Fibroblast of skin of scalp (primary cell): Measurements from ENCODE around the gene HS2ST1.

Experiments used
- DNase-seq: peaks from one replicate; pipeline ENCODE4 v3.0.0-alpha.2; 2013

Gene HS2ST1

DNA sequence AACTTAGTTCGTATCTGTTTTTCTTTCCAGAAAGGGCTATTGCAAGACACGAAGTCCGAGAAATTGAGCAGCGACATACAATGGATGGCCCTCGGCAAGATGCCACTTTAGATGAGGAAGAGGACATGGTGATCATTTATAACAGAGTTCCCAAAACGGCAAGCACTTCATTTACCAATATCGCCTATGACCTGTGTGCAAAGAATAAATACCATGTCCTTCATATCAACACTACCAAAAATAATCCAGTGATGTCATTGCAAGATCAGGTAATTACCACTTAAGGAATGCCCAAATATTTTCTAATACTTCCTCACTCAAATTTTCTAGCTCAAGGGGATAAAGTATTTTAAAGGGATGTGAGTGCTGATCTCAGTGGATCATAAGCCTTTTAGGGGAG, 158.5 kb downstream of the HS2ST1 start:
- DNase-seq = no peak

DNA sequence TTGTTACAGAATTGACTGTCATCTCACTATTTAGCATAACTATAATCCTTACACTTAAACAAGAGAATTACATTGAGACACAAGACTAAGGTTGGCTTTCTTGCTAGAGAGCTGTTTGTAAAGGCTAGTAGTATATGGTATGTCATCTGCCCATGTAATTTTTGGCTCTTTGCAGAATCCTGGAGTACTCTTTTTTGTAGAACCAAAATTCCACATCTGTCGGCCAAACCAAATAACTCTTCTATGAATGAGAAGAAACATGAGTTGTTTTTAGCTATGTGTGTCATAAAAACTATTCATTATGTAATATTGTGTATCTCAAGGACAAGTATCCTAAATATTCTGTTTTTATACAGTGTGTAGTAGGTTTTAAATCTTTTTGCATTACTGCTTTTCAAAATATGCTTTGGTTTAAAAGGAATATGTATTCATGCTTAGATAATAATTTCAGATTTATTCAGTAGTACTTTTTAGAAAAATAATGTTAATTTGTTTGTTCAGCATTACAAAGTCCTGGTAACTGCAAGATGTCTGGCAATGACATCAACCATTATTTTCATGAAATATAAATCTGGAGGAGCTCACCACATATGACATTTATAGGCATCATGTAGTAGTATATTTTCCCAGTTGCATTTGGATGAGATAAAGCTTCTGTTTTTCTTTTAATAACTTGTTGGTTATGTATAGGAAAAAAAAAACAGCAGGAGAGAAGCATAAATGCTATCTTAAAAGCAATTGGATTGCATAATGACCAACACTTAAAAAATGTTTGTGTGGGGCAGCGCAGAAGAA, 159.8 kb downstream of the HS2ST1 start:
- DNase-seq = peak; percentile 18

DNA sequence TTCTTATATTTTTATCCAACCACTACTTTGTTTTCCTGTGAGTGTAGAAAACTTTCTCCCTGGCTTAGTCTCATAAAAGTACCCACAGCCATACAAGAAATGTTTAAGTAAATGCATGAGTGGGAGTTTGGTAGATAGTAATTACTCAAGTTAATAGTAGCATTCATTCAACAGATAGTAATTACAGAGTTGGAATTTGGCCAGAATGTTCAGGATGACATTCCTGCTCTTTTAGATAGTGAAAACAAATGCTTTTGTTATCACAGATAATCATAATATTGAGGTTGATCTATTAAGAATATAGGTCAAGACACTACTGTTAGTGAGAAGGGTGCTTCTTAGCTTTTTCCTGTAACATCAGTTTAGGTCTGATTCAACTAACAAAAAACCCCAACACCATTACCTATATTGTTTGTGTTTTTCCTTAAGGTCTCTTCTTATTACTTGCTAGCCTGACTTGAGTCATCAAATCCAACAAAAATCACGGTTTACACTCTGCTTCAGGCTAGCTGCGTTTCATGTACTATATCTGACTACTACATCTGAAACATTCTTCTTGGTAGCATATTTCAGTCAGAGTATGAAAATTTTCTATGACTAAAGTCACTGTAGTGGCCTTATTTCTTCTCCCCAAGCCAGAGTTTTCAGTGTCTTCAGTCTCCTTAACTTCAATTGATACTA, 163.7 kb downstream of the HS2ST1 start:
- DNase-seq = no peak

DNA sequence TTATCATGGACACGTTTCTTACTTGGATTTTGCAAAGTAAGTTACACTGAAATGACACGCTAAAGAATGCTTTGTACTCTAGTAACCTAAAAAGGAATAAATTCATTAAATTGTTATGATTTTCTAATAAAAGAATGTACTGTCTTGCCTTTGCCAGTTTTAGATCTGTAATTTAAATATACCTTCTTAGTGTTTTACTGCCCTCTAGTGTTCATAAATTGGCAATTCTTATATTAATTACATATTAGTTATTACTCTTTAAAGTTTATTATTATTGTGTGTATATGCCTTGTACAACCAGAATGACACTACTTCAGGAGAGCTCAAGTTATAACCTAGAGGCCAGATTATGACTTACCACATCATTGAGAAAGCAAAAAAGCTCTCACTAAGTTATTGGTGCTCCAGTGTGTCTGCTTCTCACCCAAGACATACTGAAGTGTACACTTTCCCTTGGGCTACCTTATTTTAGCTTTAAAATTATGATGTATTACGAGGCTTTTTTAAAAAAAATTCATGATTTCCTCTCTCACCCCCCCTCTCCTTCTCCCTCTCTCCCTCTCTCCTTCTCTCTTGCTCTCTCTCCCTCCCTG, 169.9 kb downstream of the HS2ST1 start:
- DNase-seq = peak; percentile 48

DNA sequence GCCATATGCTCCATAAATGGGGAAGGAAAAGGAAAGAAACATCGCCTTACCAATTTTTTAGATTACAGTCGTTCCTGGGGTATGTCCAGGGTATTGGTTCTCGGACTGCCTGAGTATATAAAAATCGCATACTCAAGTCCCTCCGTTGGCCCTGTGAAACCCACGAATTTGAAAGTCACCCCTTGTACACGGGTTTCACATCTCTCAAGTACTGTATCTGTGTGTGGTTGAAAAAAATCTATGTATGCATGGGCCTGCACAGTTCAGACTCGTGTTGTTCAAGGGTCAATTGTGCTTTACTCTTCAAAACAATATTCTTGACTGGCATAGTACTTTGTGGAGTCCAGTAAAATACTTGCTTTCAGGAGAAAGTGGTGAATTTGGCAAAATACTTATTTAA, 171.7 kb downstream of the HS2ST1 start:
- DNase-seq = no peak

DNA sequence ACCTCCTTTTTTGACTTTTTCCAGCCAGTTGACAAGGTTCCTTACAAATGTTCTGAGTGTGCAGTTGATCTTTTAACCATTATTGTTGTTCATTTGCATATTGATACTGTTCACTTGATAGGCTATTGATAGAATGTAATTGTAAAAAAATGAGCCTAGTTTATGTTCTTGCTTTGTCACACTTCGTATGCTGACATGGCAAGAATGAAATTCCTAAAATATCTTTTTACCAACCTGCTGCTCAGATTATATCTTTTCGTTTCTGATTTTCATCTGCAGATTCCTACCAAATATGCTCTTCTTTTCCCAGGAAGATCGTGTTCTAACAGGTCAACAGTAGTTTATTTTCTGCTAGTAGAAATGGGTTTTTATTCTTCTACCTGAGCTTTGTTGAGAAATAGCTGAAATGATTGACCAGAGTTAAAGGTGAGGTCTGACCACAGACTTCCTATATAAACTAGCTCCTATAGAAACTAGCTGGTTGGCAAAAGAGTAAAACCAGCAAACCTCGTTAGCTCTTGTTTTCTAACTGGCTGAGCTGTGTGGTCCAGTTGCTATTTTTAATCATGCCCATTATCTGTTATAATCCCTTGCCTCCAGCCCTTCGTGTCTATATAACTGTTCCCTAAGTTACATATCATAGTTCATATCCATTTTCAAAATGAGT, 174.8 kb downstream of the HS2ST1 start:
- no peak for DNase-seq

DNA sequence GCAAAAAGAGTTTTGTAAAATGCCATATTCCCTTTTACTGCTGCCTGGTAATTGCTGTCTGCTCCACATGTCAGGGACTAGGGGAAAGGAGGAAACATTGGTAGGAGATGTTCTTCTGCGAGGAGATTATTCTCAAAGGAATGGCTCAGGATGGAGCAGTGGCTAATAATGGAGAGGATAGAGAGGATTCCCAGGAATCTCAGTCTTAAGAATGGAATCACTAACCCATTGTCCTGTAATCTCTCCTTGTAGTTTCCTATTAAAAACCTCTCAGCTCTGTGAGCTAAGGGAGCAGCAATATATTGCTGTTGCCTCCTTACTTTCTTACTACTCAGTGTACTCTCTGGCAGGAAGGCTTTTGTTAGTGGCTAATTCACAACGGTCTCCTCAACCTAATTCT, 175.4 kb downstream of the HS2ST1 start:
- no peak for DNase-seq

DNA sequence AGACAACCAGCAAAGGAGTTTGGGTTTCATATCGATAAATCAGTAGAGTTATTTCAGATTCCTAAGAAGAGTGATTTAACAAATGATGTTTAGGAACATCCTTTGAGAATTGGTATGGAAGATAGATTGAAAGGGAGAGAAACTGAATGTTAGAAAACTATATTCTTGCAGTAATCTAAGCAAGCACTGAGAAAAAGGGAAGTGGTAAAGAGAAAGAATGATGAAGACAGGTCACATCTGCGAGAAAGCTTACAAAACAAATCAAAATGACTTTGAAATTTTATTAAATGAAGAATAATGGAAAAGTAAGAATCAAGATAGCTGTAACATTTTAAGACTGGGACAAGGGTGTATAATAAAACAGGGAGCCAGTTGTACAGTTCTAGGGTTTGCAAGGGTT, 177.0 kb downstream of the HS2ST1 start:
- DNase-seq = no peak

DNA sequence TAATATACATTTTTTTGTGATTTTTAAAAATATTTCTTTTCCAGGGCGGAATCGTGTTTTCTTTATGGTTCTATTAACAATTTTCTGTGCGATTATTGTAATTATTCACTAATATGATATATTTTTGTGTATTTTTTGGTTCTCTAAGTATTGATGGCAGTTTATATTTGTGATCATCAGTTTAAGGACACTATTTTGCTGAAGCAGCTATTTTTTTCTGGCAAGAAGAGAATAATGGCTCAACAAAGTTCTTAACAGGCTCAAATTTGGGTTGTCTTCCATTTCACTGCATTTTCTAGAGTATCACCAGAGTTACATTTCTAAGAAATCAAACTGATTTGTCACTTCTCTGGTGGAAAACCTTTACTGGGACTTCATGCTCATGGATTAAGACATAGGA, 178.4 kb downstream of the HS2ST1 start:
- no peak for DNase-seq

DNA sequence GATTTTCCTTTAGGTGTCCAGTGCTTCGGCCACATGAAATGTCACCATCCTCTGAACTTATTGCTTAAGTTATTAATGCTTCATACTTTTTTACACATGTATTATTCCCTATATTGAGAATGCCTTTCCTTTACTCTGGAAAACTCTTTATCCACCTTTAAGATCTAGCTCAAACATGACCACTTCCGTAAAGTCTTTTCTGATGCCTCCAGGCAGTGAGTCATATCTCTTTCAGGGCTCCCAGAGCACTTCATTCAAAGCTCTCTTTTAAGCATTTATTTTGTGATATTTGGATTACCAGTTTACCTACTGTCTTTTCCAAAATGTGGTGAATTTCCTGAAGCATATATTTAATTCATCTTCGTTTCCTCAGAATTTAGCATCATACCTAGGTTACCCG, 178.9 kb downstream of the HS2ST1 start:
- no peak for DNase-seq

DNA sequence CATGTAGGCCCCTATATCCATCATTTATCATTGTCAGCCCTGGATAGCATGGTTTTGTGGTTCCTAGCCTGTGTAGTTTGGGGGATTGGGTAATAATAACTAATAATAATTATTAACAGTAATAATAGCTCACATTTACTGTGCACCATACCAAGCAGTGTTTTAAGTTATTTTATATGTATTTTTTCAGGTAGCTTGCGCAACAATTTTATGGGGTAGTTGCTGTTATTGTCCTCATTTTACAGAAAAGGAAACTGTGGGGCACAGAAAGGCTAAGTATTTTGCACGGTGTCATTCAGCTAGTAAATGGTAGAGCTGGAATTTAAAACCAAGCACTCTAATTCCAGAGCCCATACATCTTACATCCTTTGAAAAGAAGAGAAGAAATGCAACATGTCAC, 179.8 kb downstream of the HS2ST1 start:
- DNase-seq = no peak

DNA sequence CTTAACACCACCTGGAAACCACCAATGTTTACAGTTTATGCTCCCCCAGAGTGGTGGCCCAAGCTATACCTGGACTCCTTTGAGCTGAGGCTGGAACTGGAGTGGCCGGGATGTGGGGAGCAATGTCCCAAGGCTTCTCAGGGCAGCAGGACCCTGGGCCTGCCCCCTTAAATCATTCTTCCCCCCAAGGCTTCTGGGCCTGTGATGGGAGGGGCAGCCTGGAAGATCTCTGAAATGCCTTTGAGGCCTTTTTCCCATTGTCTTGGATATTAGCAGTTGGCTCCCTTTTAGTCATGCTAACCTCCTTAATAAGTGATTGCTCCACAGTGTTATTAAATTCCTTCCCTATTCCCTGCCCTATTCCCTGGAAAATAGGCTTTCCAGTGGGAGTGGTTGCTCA, 185.8 kb downstream of the HS2ST1 start:
- no peak for DNase-seq

DNA sequence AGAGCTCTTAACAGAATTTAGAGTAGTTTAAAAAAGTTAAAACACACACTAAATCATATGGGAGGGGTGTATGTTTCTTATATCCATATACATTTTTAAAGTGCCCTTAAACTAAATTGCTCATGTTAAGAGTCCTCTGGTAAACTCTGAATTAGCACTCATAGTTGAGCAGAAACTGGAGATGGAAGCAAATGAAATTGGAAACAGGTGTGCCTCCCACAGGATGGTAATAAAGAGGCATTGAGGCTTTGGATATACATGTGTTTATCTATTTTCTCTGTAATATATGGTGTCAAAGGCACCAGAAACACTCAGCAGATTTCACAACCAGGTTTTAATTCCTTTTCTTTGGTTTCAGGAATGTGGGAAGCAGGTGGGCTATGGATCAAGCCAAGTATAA, 188.6 kb downstream of the HS2ST1 start:
- DNase-seq = no peak

DNA sequence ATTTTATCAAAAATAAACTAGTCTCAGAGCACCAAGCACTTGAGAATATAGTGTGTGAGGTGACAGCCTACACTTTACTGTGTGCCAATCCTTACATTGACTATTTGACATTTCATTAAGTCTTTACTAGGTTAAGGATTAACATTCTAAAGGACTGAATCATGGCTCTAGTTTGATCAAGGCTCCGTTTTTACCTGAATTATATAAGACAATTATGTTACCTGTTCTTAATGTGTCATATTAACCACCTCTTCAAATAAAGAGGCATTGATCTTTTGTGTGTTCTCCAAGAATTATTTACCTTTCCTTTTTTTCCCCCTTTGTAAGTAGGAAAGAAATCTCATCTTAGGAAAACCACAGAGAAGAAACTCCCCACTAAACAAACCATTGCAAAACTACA, 189.7 kb downstream of the HS2ST1 start:
- DNase-seq = no peak

DNA sequence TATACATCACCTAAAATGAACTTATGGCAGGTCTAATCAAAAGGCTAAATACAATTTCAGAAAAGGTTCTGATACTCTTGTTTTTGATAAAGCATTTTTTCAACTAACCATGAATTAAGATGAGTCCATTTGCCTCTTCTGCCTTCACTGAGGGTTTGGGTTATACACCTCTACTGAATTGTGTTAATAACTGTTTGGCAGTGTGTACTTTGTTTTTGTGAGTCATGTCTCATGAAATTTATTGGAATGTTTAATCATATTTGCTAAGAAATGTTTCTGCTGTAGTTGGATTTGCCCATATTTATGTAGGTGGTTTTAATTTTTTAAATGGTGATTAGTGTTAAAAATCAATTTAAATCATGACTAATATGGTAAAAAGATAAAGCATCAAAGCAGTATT, 190.5 kb downstream of the HS2ST1 start:
- peak; percentile 54 for DNase-seq

DNA sequence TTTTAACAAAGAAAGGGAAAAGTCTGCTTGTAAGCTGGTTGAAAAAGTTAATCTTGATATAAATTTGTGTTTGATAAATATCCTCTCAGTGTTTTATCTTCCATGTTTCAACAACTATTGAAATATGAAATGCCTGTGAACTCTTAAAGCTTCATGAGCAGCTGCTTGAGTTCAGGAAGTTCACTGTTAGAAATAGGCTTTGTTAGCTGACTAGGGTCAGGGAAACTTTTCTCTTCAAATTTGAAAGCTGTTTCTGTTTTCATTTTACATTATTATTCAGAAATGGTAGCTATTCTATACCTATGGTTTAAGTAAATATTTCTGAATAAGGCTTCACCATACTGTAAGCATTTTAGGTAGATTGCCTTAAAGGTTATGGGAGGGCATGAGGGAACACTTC, 191.7 kb downstream of the HS2ST1 start:
- no peak for DNase-seq

DNA sequence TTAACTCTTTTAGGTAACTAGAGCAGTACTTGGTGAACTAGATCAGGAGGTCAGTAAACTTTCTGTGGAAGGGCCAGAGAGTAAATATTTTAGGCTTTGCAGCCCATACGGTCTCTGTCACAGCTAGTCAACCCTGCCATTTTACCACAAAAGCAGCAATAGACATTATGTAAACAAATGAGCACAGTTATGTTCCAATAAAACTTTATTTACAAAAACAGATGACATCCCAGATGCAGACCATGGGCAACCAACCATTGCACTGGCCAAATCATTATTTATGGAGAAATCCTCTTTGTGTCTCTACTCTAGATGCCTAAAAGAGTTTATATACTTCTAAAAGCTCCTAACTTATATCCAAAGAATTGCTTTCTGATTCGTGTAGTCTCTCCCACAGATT, 192.4 kb downstream of the HS2ST1 start:
- DNase-seq = no peak

DNA sequence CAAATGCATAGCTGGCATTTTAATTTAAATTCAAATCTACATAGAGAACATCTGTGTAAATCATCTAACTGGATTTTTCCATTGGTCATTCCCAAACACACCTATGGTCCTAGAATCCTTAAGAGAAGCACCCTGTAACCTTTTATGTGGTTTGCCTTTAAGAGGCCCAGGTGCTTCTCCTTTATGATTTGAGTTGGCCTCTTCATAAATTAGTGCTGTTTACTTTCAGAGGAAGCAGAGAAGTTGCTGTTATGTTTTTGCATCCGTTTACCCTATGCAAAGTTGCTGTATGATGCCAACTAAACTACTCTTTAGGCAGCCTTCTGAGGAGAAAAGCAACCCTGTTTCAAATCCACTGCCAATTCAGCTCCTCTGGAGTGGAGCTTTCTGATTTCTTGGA, 193.8 kb downstream of the HS2ST1 start:
- no peak for DNase-seq

DNA sequence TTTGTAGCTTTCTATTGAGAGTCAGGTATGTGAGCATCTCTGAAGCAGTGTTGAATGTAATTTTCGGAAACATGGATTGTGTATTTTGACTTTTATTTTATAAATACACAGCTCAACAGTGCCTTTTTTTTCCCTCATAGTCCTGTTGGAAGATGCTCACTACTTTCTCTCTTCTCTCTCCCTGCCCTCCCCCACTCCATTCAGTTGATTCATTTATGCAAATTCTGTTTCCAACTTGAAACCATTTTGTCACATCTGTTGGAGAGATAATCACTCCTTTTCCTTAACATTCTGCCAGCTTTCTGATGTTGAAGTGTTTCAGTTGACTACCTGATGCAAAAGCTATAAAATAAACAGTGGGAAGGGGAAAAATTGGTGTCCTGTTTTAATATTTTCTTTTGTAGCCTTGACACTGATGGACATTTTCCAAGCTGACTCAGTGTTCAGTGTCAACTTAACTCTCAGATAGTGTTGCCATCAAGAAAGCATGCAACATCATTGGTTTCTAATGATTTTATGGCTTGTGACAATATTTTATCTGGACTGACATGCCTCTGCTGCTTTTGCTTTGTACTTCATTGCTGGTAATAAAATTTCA, 194.5 kb downstream of the HS2ST1 start:
- DNase-seq = no peak

DNA sequence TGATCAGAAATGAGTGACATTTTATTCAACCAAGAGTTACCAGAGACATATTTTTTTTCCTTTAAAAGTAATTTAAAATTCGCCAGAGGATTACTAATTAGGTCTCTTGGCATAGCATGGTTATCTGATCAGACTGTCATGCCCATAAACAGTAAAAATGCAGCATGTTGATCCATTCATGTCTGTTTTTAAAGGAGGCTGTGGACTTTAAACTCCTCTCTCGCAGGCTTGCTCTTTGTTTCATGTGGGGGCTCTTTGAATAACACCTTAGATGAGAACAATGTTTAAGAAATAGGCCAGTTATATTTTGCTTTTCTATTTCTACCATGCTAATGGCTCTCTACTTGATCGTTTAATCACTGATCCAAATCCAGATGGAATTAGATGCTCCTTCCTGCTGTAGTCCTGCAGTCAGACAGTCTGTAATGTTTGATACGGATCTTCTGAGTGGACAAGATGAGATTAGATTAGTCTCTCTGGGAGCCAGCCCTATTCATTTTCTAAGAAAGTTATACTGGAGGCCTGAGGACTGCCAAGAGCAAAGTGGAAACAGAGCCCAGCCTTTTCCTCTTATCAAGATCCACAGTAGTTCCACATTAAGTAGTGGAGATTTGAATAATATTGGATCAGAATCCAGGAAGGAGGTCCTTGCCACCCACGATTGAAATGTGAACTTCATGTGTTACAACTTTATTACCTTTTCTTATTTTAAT, 197.4 kb downstream of the HS2ST1 start:
- DNase-seq = no peak

DNA sequence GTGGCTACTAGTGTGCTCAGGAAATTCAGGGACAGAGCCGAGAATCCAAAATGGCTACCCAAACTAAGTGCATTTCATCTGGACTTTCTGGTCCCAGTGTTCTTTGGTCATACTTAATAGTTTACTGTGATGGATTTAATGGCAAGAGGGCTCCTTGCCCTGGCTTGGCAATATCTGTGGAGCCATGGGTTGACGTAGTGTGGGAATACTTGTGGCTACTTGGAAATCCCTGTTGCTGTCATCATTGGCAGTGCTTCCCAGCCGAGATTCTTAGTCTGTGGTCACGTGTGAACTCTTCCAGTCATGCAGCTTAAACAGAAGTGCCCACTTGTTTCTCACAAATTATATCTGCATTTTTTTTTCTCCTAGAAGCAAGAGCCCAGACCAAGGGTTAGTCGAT, 198.9 kb downstream of the HS2ST1 start:
- peak; percentile 91 for DNase-seq

DNA sequence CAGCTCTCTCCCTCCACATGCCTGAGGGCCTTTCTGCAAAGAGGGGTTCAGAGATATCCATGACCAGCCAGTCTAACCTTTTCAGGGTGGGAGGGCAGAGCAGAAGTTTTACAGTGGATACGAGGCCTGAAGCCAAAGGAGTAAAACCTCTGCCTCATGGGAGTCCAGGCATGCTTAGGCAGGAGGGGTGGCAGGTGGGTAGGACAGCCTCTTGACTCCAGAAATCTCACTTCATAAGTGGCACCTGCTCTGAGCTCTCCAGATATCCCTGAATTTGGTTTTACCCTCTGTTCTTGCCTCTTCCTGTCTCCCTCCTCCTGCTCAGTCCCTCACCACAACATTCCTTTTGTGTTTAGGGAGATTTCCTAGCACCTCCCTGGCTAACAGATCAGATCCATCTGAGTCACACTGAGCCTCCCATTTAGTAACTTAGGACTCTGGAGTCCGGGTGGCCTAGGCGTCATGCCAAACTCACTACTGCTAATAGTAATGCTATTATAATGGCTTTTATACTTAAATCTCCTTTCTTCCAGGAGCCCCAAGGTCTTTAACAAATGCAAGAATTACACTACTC, 201.0 kb downstream of the HS2ST1 start:
- peak; percentile 94 for DNase-seq
